ENCODE measurements around the gene DEPDC1B.
"Not testable (repeated sequence)": the region's sequence is repeated elsewhere in the genome, so short reads cannot be mapped to it uniquely, and the experiment has no call there.

DNA sequence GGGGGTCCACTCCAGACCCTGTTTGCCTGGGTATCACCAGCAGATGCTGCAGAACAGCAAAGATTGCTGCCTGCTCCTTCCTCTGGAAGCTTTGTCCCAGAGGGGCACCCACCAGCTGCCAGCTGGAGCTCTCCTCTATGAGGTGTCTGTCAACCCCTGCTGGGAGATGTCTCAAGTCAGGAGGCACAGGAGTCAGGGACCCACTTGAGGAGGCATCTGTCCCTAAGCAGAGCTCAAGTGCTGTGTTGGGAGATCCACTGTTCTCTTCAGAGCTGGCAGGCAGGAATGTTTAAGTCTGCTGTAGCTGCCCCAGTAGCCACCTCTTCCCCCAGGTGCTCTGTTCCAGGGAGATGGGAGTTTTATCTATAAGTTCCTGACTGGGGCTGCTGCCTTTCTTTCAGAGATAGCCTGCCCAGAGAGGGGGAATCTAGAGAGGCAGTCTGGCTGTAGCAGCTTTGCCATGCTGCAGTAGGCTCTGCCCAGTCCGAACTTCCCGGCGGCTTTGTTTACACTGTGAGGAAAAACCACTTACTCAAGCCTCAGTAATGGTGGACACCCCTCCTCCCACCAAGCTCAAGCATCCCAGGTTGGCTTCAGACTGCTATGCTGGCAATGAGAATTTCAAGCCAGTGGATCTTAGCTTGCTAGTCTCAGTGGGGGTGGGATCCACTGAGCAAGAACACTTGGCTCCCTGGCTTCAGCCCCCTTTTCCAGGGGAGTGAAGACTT is 15.4 kb upstream of the DEPDC1B start:
- TF ChIP-seq CTCF (conservative IDR thresholded peaks at IDR 0.05; ENCODE audit: low read depth in 2 of 2); POLR2AphosphoS5 (IDR thresholded peaks at IDR 0.05; ENCODE audit: low read depth); EZH2phosphoT487 (IDR thresholded peaks at IDR 0.05; ENCODE audit: unreplicated experiment); ZNF114 (CRISPR knock-in tag; IDR thresholded peaks at IDR 0.05); ZNF331 (CRISPR knock-in tag; IDR thresholded peaks at IDR 0.05; ENCODE audit: low read depth); EZH2 (IDR thresholded peaks at IDR 0.05; ENCODE audit: low read depth, unreplicated experiment): not testable (repeated sequence)
- TF ChIP-seq, protein P1, sequence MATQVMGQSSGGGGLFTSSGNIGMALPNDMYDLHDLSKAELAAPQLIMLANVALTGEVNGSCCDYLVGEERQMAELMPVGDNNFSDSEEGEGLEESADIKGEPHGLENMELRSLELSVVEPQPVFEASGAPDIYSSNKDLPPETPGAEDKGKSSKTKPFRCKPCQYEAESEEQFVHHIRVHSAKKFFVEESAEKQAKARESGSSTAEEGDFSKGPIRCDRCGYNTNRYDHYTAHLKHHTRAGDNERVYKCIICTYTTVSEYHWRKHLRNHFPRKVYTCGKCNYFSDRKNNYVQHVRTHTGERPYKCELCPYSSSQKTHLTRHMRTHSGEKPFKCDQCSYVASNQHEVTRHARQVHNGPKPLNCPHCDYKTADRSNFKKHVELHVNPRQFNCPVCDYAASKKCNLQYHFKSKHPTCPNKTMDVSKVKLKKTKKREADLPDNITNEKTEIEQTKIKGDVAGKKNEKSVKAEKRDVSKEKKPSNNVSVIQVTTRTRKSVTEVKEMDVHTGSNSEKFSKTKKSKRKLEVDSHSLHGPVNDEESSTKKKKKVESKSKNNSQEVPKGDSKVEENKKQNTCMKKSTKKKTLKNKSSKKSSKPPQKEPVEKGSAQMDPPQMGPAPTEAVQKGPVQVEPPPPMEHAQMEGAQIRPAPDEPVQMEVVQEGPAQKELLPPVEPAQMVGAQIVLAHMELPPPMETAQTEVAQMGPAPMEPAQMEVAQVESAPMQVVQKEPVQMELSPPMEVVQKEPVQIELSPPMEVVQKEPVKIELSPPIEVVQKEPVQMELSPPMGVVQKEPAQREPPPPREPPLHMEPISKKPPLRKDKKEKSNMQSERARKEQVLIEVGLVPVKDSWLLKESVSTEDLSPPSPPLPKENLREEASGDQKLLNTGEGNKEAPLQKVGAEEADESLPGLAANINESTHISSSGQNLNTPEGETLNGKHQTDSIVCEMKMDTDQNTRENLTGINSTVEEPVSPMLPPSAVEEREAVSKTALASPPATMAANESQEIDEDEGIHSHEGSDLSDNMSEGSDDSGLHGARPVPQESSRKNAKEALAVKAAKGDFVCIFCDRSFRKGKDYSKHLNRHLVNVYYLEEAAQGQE (IDR thresholded peaks at IDR 0.05; ENCODE audit: unreplicated experiment): not testable (repeated sequence)

Measured in GM23338 (cell line).